SKM-1 treated with dmso at 0.1 percent for 144 hours (cell line): ENCODE measurements around the gene EIF3F.

Experiments
- DNase-seq: peaks from one replicate; lab custom pipeline; 2025; ENCODE audit not compliant: unreplicated experiment; lab: John Stamatoyannopoulos, UW

Gene EIF3F, protein sequence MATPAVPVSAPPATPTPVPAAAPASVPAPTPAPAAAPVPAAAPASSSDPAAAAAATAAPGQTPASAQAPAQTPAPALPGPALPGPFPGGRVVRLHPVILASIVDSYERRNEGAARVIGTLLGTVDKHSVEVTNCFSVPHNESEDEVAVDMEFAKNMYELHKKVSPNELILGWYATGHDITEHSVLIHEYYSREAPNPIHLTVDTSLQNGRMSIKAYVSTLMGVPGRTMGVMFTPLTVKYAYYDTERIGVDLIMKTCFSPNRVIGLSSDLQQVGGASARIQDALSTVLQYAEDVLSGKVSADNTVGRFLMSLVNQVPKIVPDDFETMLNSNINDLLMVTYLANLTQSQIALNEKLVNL

DNA sequence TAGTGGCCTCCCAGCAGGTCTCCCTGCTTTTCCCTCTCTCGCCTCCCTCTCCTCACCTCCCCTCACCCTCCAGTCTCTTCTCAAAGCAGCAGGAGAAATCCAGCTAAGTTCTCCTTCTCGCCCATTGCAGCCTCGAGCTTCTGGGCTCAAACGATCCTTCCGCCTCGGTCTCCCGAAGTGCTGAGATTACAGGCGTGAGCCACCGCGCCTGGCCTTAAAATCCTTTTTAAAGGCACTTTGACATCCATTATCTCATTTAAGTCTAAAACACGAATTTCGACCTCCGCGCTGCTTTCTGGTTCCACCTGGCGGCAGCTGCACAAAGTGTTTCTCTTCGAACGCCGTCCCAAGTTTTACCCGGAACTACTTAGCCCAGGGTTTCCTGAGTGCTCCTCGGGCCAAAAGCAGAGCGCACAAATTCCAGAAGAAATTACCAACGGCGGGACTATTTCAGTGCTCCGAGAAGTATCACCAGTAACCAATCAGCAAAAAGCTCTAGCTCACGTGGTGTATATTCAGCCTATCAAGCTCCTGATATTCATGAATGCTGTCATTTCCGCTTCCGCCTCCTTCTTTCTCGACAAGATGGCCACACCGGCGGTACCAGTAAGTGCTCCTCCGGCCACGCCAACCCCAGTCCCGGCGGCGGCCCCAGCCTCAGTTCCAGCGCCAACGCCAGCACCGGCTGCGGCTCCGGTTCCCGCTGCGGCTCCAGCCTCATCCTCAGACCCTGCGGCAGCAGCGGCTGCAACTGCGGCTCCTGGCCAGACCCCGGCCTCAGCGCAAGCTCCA lies at the start of gene EIF3F:
EIF3F (plus strand) TSS at position 570 of the 792 bp plus-strand sequence; CDS start at position 586, 16 bp downstream.
- peak; percentile 99 for DNase-seq

DNA sequence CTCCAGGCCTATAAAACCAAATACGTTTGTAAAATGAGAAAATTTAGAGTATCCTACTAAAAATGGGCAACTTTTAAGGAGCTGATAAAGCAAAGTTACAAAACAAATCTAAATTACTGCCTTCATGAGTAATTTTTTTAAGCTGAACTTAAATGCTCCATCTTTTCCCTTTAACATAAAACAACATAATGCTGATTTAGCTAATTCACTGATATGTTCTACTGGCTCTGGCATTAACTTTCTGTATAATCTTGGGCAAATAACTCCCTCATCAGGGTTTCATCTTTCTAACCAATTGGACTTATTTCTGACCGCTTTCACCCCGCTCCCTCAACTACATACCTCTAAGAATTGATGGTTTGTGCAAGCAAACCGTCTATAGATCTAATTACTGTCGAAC lies 46.0 kb upstream of the EIF3F start:
- no peak for DNase-seq

DNA sequence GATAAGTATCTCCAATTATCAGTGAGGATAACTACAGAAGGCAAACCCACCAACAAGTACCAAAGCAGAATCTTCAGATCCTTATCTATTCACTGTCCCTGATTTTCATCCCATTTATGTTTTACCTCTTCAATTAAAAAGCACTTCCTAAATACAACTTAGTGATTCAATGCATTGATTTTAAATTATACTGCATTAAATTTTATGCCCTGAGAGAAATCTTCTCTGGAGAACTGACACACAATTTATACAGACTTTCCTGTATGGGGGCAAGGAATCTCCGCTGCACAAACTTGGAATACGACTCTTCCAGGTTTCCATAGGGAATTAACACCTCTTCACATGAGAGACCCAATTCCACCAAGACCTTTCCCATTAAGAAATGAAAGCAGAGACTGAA lies 45.5 kb upstream of the EIF3F start, which contains the start of gene OR10A3:
OR10A3 (minus strand) TSS at position 101 of the 400 bp plus-strand sequence. CDS start 2,188 bp downstream, outside the sequence.
- DNase-seq = no peak

DNA sequence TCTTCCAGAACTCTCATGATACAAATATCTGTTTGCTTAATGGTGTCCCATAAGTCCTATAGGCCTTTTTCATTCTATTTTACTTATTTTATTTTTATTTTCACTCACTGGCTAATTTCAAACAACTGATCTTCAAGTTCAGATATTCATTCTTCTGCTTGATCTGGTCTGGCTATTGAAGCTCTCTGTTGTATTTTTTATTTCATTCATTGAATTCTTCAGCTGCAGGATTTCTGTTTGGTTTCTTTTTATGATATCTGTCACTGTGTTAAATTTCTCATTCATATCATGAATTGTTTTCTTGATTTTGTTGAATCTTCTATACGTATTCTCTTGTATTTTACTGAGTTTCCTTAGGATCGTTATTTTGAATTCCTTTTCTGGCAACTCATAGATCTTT lies 43.0 kb upstream of the EIF3F start:
- no peak for DNase-seq

DNA sequence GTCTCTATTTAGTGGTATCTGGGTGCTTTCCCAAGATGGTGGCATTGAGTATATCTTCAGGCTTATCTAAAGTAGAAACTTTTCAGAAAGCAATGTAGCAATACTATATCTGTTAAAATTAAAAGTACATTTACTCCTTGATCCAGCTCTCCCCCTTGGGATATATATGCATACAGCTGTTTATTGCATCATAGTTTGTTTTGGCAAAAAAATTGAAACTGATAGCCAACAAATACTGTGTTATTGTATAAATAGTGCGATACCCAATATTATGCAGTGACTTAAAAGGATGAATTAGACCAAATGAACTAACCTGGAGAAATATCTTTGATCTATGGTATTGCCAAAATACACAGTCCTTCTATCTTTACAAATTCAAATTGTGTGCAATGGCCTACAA lies 37.2 kb upstream of the EIF3F start:
- DNase-seq = no peak

DNA sequence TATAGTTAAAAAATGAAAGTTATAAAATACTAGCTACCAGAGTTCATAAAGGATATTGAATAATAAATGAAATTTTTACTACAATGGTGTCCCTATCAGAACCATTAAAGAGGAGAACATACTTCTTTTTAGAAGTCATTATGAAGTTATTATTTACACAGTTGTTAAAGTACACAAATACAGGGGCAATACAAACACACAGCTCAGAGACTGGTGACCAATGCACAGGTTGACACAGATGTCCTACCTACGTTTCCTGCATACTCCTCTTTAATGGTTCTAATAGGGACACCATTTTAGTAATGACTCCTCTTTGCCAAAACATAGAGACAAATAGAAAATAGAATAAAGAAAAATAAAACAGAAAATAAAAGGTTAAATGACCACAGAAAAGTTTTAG lies 31.9 kb upstream of the EIF3F start:
- DNase-seq = no peak

DNA sequence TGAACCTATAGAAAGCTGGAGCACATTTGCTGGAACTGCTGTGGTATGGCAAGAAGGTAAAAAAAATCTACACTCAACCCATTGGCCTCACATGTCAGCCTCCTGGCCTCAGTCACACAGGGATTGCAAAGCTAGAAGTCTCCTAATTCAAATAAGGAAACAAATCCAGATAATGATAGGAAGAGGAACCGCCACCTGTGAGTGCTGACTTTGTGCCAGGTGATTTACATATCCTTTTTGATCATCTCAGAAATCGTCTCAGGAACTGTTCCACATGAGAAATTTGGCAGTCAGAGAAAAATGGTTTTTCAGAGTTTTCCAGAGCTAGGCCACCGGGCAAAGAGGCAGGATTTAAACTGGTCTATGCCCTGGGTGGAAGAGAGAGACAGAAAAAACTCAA lies 22.9 kb upstream of the EIF3F start:
- no peak for DNase-seq

DNA sequence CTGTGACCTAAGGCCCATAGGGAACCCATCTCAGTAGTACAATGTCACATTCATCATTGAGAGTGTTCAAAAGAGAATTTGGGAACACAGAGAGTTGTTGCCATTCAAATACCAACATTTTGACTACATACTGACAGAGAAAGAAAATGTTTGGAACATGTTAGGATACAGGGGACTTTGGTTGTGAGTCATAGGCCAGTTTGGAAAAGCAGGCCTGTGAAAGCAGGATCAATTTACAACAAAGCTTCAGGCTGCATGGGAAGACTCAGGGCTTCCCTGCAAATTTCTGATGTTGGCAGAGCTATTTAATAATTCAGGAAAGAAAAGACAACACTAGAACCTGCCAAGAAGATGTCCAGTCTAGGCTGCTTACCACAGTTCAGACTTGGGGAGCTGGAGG lies 22.3 kb upstream of the EIF3F start:
- DNase-seq = no peak

DNA sequence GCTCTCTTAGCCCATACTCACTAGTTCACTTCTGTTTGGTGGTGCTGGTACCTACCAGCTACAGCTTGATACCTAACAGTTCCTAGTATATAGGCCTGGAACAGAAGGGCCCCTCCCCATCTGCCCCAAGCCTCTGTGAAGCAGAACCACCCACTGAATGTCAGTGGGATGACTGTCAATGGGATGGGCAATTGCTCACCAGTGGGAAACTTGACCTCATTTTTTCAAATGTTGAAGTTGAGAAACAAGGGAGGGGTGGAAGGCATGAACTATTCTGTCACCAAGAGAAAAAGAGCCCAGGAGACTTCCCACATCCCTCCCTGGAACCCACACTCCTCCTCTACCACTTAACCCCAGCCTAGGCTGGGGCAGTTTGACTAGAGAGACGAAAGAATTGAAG lies 21.8 kb upstream of the EIF3F start, which contains the start of gene NLRP10:
NLRP10 (minus strand) TSS at position 62 of the 400 bp plus-strand sequence. CDS start 1,952 bp downstream, outside the sequence.
- DNase-seq = no peak

DNA sequence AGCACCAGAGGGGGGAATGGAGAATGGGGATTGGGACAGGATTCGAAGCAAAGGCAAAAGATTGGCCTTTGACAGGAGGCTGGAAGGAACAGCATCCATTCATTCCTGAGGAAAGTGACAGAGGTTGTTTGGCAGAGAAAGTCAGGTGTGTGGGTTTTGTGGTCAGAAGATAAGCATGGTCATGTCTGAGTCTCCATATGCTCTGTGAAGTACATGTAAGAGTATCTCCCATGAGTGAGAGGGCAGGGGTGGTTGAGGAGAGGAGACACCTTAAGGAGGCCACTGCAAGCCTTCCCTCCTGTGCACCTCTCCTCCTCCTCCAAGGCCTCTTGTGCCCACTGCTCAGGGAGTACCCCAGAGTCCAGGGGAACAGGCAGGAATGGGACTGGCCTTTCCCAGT lies 20.0 kb upstream of the EIF3F start:
- DNase-seq = no peak

DNA sequence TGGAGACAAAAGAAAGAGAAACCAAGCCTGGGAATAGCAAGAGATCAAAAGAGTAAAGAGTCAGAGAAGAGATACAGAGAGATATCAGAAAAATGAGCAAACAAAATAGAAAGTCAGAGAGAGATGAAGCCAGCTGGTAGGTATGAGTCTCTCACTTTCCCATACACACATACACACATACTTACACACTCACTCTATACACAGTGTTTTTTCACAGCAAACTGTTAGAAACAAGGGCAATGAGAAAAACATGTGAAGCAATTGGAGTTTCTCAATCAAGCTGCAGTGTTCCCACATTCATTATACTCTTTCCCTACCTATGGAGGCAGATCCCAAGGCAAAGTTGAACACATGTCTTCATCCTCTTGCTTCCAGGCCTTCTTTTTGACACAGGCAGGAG lies 19.3 kb upstream of the EIF3F start:
- no peak for DNase-seq

DNA sequence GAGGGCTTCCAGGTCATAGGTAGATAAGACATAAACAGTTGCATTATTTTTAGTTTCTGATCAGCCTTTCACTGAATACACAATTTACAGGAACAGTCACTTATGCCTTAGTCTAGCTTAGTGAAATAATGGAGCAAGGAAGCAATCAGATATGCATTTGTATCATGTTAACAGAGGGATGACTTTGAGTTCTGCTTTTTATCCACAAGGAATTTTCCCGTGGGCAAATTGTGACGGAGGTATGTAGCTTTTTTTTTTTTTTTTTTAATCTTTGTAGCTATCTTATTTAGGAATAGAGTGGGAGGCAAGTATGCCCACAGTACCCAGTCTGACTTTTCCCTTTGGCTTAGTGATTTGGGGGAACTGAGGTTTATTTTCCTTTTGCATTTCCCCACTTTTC lies 18.5 kb upstream of the EIF3F start:
- no peak for DNase-seq

DNA sequence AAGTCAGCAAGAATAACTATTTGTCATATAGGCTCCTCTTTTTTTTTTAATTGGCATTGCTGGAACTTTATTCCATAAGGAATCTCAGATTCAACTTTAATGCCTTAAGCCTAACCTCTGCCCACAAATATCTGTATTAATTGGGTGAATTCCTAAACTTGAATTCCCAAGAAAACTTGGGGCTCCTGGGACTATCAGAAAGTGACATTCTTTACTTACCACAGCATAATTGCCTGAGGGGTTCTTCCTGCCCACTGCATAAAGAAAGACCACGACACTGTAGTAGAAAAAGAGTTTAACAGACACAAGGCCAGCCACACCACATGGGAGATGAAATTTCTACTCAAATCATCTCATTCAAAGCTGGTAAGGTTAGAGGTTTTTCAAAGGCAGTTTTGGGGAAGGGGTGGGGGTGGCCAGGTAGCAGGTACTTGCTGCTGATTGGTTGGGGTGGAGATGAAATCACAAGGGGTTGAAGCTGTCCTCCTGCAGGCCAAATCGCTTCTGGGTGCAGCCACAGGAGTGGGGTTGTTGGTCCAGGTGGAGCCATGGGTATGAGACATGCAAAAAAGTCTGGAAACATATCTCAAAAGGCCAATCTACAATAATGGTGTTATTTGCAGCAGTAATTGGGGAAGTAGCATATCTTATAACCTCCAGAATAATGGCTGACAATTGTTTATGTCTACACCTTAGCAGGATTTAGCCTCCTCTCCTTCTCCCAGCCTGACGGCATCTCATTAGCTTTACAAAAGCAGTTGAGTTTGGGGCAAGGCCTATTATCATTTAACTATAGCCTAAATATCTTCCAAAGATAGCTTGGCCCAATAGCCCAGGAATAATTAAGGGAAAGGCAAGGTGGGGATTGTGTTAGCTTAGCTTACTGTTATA lies 17.1 kb upstream of the EIF3F start:
- no peak for DNase-seq

DNA sequence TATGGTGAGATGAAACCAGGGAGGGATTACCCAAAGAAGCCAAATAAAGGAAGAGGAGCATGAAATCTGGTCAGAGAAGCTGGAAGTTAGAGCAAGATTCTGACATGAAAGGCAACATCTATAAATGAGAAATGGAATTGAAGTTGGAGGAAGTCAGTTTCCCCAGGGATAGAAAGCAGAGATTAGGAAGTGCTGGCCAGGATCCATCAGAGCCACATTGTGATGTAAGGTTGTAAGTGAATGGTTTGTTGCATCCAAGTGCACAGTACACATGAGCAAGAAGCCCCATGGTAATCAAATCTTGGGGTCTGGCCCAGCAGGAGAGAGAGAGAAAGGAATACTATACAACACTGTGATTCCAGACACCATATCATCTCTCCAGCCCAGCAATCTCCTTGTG lies 15.3 kb upstream of the EIF3F start:
- DNase-seq = no peak

DNA sequence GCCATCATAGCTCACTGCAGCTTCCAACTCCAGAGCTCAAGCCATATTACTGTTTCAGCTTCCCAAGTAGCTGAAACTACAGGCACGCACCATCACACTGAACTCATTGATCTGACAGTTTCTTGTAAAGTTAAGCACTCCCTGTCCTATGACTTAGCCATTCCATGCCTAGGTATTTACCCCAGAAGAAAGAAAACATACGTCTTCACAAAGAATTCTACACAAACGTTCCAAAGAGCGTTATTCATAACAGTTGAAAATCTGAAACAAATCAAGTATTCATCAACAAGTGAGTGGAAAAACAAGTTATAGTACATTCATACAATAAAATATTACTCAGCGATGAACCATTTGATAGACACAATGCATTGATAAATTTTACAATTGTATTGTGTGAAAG lies 14.1 kb upstream of the EIF3F start:
- no peak for DNase-seq

DNA sequence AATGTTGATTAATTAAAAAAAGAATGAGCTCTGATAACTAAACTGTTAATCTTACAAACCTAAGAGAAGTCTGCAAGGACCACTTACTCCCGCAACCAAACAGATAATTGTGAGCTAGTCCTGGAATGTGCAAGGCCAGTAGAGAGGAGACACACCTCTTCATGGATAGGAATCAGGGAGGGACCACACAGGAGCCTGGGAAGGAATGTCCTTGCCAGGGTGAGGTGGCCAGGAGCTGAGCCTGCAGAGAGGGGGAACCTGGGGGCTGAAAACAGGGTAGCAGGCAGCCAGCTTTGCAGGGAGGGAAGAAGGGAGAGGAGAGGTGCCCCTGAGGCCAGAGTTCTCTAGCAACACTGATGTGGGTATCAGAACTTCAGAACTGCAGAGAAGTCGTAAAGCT lies 12.5 kb upstream of the EIF3F start:
- DNase-seq = no peak

DNA sequence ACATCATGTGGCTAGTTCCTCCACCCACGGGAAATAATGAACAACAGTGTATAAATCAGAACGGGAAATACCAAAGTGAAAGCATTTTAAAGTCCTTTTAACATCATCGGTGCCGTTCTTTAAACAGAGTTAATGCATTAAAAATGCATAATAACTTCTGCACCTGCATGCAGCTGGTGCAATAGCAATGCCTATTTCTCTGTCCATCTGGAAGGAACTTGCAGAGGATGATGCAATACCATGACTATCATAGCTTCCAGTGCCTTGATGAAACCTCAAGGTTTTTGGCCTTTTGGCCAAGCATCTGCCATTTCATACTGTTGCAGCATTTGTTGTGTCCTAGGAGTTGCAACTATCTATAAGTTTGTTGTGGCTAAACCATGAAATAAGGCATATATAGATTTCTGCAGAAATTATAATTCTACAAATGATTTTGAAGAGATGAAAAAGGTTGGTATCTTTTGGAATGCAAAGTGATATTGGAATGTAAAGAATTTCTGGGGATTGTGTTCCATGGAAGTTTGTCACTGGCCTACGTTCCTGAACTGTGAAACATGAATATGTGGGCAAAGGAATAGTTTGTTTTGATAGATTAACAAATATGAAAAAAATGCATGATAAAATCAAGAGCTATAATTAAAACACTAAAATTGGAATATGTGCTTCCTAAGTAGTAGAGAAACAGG lies 9.8 kb upstream of the EIF3F start:
- DNase-seq = no peak

DNA sequence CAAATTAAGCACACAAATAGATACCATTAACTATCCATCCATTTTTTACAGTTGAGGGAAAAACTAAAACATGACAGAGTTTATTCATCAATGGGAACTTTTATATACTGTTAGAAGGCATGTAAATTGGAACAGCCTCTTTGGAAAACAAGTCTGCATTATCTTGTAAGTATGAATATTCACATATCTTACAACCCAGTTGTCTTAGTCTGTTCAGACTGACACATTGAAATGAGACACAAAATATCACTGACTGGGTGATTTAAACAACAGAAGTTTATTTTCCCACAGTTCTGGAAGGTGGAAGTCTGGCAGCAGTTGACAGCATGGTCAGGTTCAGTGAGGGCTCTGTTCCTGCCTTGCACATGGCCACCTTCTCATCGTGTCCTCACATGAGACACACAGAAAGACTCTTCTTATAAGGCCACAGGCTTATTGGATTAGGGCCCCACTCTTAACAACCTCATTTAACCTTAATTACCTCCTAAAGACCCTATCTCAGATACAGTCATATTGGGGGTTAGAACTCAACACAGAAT lies 5.4 kb upstream of the EIF3F start:
- no peak for DNase-seq

DNA sequence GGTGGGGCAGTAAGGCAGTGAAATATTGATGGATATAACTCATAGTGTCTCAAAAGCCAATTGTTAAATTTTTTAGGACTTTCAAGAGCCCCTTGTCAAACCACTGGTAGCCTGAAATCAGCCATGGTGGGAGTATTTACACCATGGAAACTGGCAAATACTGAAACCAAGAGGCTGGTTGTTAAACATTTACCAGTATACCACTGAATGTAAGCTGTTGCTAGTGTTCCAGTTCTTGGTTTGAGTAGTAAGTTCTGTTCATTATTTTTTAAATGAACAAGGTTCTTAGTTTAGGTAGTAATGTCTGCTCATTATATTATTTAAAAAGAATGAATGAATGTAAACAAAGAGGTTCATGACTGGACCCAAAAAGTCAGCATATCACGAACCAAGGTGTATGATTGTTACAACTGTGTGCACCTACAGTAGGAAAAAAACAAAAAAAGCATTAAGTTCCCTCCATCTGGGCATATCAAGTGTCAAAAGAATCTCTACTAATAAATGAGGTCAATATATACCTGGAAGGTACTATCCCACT lies 4.5 kb upstream of the EIF3F start:
- no peak for DNase-seq
